Measurements from ENCODE around the gene JADE2.

The JADE2 gene

GRCh38 chr5:134530301-134531077 is 5.0 kb downstream of the JADE2 start:
- Mint-ChIP-seq H3K36me3 (ENCODE audit: low read depth) (peaks cover 2% of the 10 kb centered on the region), H3K27me3 (ENCODE audit: low read depth) (no peaks in the 10 kb centered on the region), H3K4me1 (ENCODE audit: low read depth) (peaks cover 18% of the 10 kb centered on the region), H3K4me3 (no peak overlapping the region), H3K27ac (no peak overlapping the region), H3K9me3 (no peaks in the 10 kb centered on the region)
- DNase-seq (ENCODE audit: low spot score), result no peak

GRCh38 chr5:134533115-134533815 is 7.8 kb downstream of the JADE2 start:
- Mint-ChIP-seq H3K36me3 (ENCODE audit: low read depth) (peaks cover 12% of the 10 kb centered on the region), H3K4me3 (no peak overlapping the region)

GRCh38 chr5:134534058-134534725 is 8.7 kb downstream of the JADE2 start:
- Mint-ChIP-seq H3K27me3 (ENCODE audit: low read depth) (no peaks in the 10 kb centered on the region), H3K4me3 (no peak overlapping the region), H3K27ac (peak overlapping the region; percentile 49), H3K9me3 (no peaks in the 10 kb centered on the region), H3K36me3 (ENCODE audit: low read depth) (peaks cover 15% of the 10 kb centered on the region), H3K4me1 (ENCODE audit: low read depth) (peaks cover 27% of the 10 kb centered on the region)
- no peak for DNase-seq (ENCODE audit: low spot score)

More at GRCh38 chr5:134533115-134533815, 7.8 kb downstream of the JADE2 start:
- Mint-ChIP-seq H3K4me1 (ENCODE audit: low read depth) (peaks cover 35% of the 10 kb centered on the region), H3K27ac (no peak overlapping the region), H3K27me3 (ENCODE audit: low read depth) (no peaks in the 10 kb centered on the region), H3K9me3 (no peaks in the 10 kb centered on the region)
- DNase-seq (ENCODE audit: low spot score), result no peak

GRCh38 chr5:134534726-134535110 is 9.2 kb downstream of the JADE2 start:
- Mint-ChIP-seq H3K27me3 (ENCODE audit: low read depth) (no peaks in the 10 kb centered on the region), H3K4me1 (ENCODE audit: low read depth) (peaks cover 24% of the 10 kb centered on the region)

GRCh38 chr5:134536876-134537275 is 11.4 kb downstream of the JADE2 start:
- no peak for DNase-seq (ENCODE audit: low spot score)
- Mint-ChIP-seq H3K36me3 (ENCODE audit: low read depth) (peaks cover 27% of the 10 kb centered on the region), H3K4me3 (peak overlapping the region; percentile 47)

More at GRCh38 chr5:134534726-134535110, 9.2 kb downstream of the JADE2 start:
- H3K36me3 Mint-ChIP-seq (ENCODE audit: low read depth), result peaks cover 17% of the 10 kb centered on the region
- H3K27ac Mint-ChIP-seq, result no peak overlapping the region
- H3K9me3 Mint-ChIP-seq, result no peaks in the 10 kb centered on the region
- no peak for DNase-seq (ENCODE audit: low spot score)
- H3K4me3 Mint-ChIP-seq, result no peak overlapping the region

GRCh38 chr5:134537297-134537696 is 11.8 kb downstream of the JADE2 start:
- Mint-ChIP-seq H3K36me3 (ENCODE audit: low read depth) (peaks cover 29% of the 10 kb centered on the region), H3K4me1 (ENCODE audit: low read depth) (peaks cover 23% of the 10 kb centered on the region), H3K27ac (peak overlapping the region; percentile 75)

More at GRCh38 chr5:134536876-134537275, 11.4 kb downstream of the JADE2 start:
- Mint-ChIP-seq H3K27ac (peak overlapping the region; percentile 75), H3K27me3 (ENCODE audit: low read depth) (no peaks in the 10 kb centered on the region), H3K4me1 (ENCODE audit: low read depth) (peaks cover 23% of the 10 kb centered on the region), H3K9me3 (no peaks in the 10 kb centered on the region)

GRCh38 chr5:134538296-134538695 is 12.8 kb downstream of the JADE2 start:
- H3K4me3 Mint-ChIP-seq, result no peak overlapping the region
- peak overlapping the region; percentile 11 for H3K27ac Mint-ChIP-seq
- no peaks in the 10 kb centered on the region for H3K27me3 Mint-ChIP-seq (ENCODE audit: low read depth)
- no peak for DNase-seq (ENCODE audit: low spot score)
- H3K36me3 Mint-ChIP-seq (ENCODE audit: low read depth), result peaks cover 29% of the 10 kb centered on the region
- H3K9me3 Mint-ChIP-seq, result no peaks in the 10 kb centered on the region
- peaks cover 22% of the 10 kb centered on the region for H3K4me1 Mint-ChIP-seq (ENCODE audit: low read depth)

More at GRCh38 chr5:134537297-134537696, 11.8 kb downstream of the JADE2 start:
- Mint-ChIP-seq H3K9me3 (no peaks in the 10 kb centered on the region), H3K27me3 (ENCODE audit: low read depth) (no peaks in the 10 kb centered on the region), H3K4me3 (peak overlapping the region; percentile 47)
- DNase-seq (ENCODE audit: low spot score), result no peak

GRCh38 chr5:134539732-134540131 is 14.3 kb downstream of the JADE2 start:
- peaks cover 32% of the 10 kb centered on the region for H3K4me1 Mint-ChIP-seq (ENCODE audit: low read depth)
- peaks cover 41% of the 10 kb centered on the region for H3K36me3 Mint-ChIP-seq (ENCODE audit: low read depth)
- DNase-seq (ENCODE audit: low spot score), result no peak
- no peak overlapping the region for H3K4me3 Mint-ChIP-seq
- H3K27me3 Mint-ChIP-seq (ENCODE audit: low read depth), result no peaks in the 10 kb centered on the region
- H3K9me3 Mint-ChIP-seq, result no peaks in the 10 kb centered on the region
- H3K27ac Mint-ChIP-seq, result no peak overlapping the region

- Mint-ChIP-seq H3K9me3 (no peaks in the 10 kb centered on the region), H3K4me1 (ENCODE audit: low read depth) (peaks cover 38% of the 10 kb centered on the region), H3K4me3 (no peak overlapping the region), H3K36me3 (ENCODE audit: low read depth) (peaks cover 38% of the 10 kb centered on the region), H3K27ac (no peak overlapping the region), H3K27me3 (ENCODE audit: low read depth) (no peaks in the 10 kb centered on the region)
- no peak for DNase-seq (ENCODE audit: low spot score)
Observed at GRCh38 chr5:134540747-134541733, 15.6 kb downstream of the JADE2 start.

GRCh38 chr5:134541736-134542376 is 16.4 kb downstream of the JADE2 start:
- Mint-ChIP-seq H3K27me3 (ENCODE audit: low read depth) (no peaks in the 10 kb centered on the region), H3K9me3 (no peaks in the 10 kb centered on the region), H3K4me1 (ENCODE audit: low read depth) (peaks cover 29% of the 10 kb centered on the region), H3K36me3 (ENCODE audit: low read depth) (peaks cover 37% of the 10 kb centered on the region), H3K27ac (no peak overlapping the region), H3K4me3 (no peak overlapping the region)
- DNase-seq (ENCODE audit: low spot score), result no peak

- Mint-ChIP-seq H3K4me1 (ENCODE audit: low read depth) (peaks cover 23% of the 10 kb centered on the region), H3K27ac (peak overlapping the region; percentile 84), H3K27me3 (ENCODE audit: low read depth) (no peaks in the 10 kb centered on the region), H3K36me3 (ENCODE audit: low read depth) (peaks cover 40% of the 10 kb centered on the region), H3K4me3 (peak overlapping the region; percentile 55), H3K9me3 (no peaks in the 10 kb centered on the region)
- DNase-seq (ENCODE audit: low spot score), result peak; percentile 62
Observed at GRCh38 chr5:134543820-134544614, 18.5 kb downstream of the JADE2 start.

All from T-helper 2 cell treated with Interferon-gamma antibody and Interleukin-4, amounts not matched to agents 5 μg/mL and 100 μg/mL, for 36 hours (primary cell).